GM23338 (cell line): Measurements from ENCODE around the gene LRRC58. TPM values are rescaled to one million over a fixed set of nuclear protein-coding genes. Genes with fewer than 3 reads are reported as not detected.

Source experiments
- ATAC-seq: fragments of 200-7000 bp; cut with Tn5 transposase; 3 replicates; pipeline ENCODE4 v1.9.1; 2020
- DNase-seq: peaks from one replicate; pipeline ENCODE4 v3.0.0-alpha.2; 2015; ENCODE audit warnings: low spot score
- H2AFZ ChIP-seq: fragments of 200-600 bp; sonication (generic); 2 replicates; pipeline ENCODE4 v1.8.0; 2016; ENCODE audit warnings: antibody characterized with exemption, mild to moderate bottlenecking, moderate library complexity
- H3F3A ChIP-seq: fragments of 200-600 bp; sonication (generic); replicated peaks from 2 replicates; pipeline ENCODE4 v1.8.0; 2017; ENCODE audit warnings: antibody characterized with exemption, mixed run types, low read depth
- H3K27ac ChIP-seq: fragments of 200-600 bp; sonication (generic); 2 replicates; pipeline ENCODE4 v1.6.1; 2016; ENCODE audit warnings: low read depth
- H3K27me3 ChIP-seq: fragments of 200-600 bp; sonication (generic); 2 replicates; pipeline ENCODE4 v1.8.0; 2016; ENCODE audit warnings: mild to moderate bottlenecking, mixed run types, moderate library complexity; ENCODE audit not compliant: insufficient read depth
- H3K36me3 ChIP-seq: fragments of 200-600 bp; sonication (generic); 2 replicates; pipeline ENCODE4 v1.8.0; 2016; ENCODE audit warnings: mild to moderate bottlenecking; ENCODE audit not compliant: insufficient read depth
- H3K4me1 ChIP-seq: fragments of 200-600 bp; sonication (generic); 2 replicates; pipeline ENCODE4 v1.8.0; 2016; ENCODE audit warnings: mild to moderate bottlenecking, moderate library complexity; ENCODE audit not compliant: insufficient read depth
- H3K4me2 ChIP-seq: fragments of 200-600 bp; sonication (generic); 2 replicates; pipeline ENCODE4 v1.7.1; 2017; ENCODE audit warnings: mixed run types
- H3K4me3 ChIP-seq: fragments of 200-600 bp; sonication (generic); 2 replicates; pipeline ENCODE4 v1.6.1; 2016; ENCODE audit warnings: mixed run types
- H3K79me2 ChIP-seq: fragments of 200-600 bp; sonication (generic); replicated peaks from 2 replicates; pipeline ENCODE4 v1.8.0; 2017; ENCODE audit warnings: mild to moderate bottlenecking; ENCODE audit not compliant: insufficient read depth
- H3K9me2 ChIP-seq: fragments of 200-600 bp; sonication (generic); 2 replicates; pipeline ENCODE4 v1.8.0; 2017; ENCODE audit not compliant: insufficient read depth
- H4K20me1 ChIP-seq: fragments of 200-600 bp; sonication (generic); replicated peaks from 2 replicates; pipeline ENCODE4 v1.8.0; 2017; ENCODE audit warnings: mild to moderate bottlenecking; ENCODE audit not compliant: insufficient read depth
- H3K27ac Mint-ChIP-seq: 2 replicates; pipeline ENCODE4 v1.8.0; 2020; ENCODE audit warnings: inconsistent platforms, mild to moderate bottlenecking, moderate library complexity, mixed read lengths
- H3K27me3 Mint-ChIP-seq: 3 replicates; pipeline ENCODE4 v1.8.0; 2022; ENCODE audit warnings: low read depth, mild to moderate bottlenecking, moderate library complexity, mixed read lengths, inconsistent platforms; ENCODE audit not compliant: insufficient read depth, poor library complexity
- H3K36me3 Mint-ChIP-seq: 3 replicates; pipeline ENCODE4 v1.8.0; 2021; ENCODE audit warnings: low read depth, mild to moderate bottlenecking, inconsistent platforms, moderate library complexity, mixed read lengths
- H3K4me1 Mint-ChIP-seq: 3 replicates; pipeline ENCODE4 v1.8.0; 2020; ENCODE audit warnings: mild to moderate bottlenecking, inconsistent platforms, mixed read lengths
- H3K4me3 Mint-ChIP-seq: 3 replicates; pipeline ENCODE4 v1.8.0; 2021; ENCODE audit warnings: moderate library complexity, mild to moderate bottlenecking, inconsistent platforms, mixed read lengths
- H3K9me3 Mint-ChIP-seq: 3 replicates; pipeline ENCODE4 v1.8.0; 2020; ENCODE audit warnings: moderate library complexity, mild to moderate bottlenecking, inconsistent platforms, mixed read lengths
- CREB1 ChIP-seq: fragments of 250-450 bp; sonication (Bioruptor Pico); IDR thresholded peaks from 2 replicates; pipeline ENCODE4 v1.5.0; 2020; ENCODE audit warnings: low read depth, mild to moderate bottlenecking, moderate library complexity
- EZH2 ChIP-seq: fragments of 200-600 bp; sonication (generic); IDR thresholded peaks from one replicate; pipeline ENCODE4 v1.8.0; 2017; ENCODE audit warnings: antibody characterized with exemption, mild to moderate bottlenecking, low read depth; ENCODE audit not compliant: unreplicated experiment
- EZH2phosphoT487 ChIP-seq: fragments of 200-600 bp; sonication (generic); IDR thresholded peaks from one replicate; pipeline ENCODE4 v1.8.1; 2018; ENCODE audit warnings: antibody characterized with exemption; ENCODE audit not compliant: unreplicated experiment
- JUNB ChIP-seq: IDR thresholded peaks from one replicate; pipeline ENCODE4 v1.6.1; 2016; ENCODE audit warnings: antibody characterized with exemption; ENCODE audit not compliant: unreplicated experiment
- NANOG ChIP-seq: IDR thresholded peaks from 2 replicates; pipeline ENCODE4 v1.6.1; 2016; ENCODE audit warnings: antibody characterized with exemption, borderline replicate concordance
- POLR2AphosphoS5 ChIP-seq: IDR thresholded peaks from 2 replicates; pipeline ENCODE4 v1.6.1; 2016; ENCODE audit warnings: antibody characterized with exemption, low read depth
- STAT1 ChIP-seq: IDR thresholded peaks from one replicate; pipeline ENCODE4 v1.6.1; 2016; ENCODE audit warnings: antibody characterized with exemption; ENCODE audit not compliant: unreplicated experiment
- ZNF114 ChIP-seq: fragments of 250-450 bp; sonication (Bioruptor Pico); IDR thresholded peaks from 2 replicates; pipeline ENCODE4 v1.5.0; 2020; ENCODE audit warnings: mild to moderate bottlenecking, moderate library complexity
- ZNF331 ChIP-seq: fragments of 250-450 bp; sonication (Bioruptor Pico); IDR thresholded peaks from 2 replicates; pipeline ENCODE4 v1.5.0; 2020; ENCODE audit warnings: low read depth, mild to moderate bottlenecking, moderate library complexity
- polyA plus RNA-seq: library from polyadenylated mRNA; unstranded; fragments of >200 nt; fragmentation: Nextera tagmentation; extraction: Ambion mirVana; gene quantifications from 2 replicates; pipeline ENCODE4 v1.2.1, GENCODE V29; 2016
- total RNA-seq: library from RNA; depleted of rRNA; stranded (reverse); fragments of >200 nt; shearing (Covaris generic); gene quantifications from 2 replicates; pipeline ENCODE4 v1.2.3, GENCODE V29; 2014
- TF ChIP-seq, protein P1 (sequence below): IDR thresholded peaks from one replicate; pipeline ENCODE4 v1.6.1; 2018; ENCODE audit warnings: antibody characterized with exemption; ENCODE audit not compliant: unreplicated experiment
- TF ChIP-seq, protein P2 (sequence below): IDR thresholded peaks from 2 replicates; pipeline ENCODE4 v1.6.1; 2016; ENCODE audit warnings: antibody characterized with exemption
- TF ChIP-seq, protein P3 (sequence below), 2 experiments: fragments of 200-600 bp in 1 of 2; sonication (generic) in 1 of 2; conservative IDR thresholded peaks; 2 replicates each; pipeline versions ENCODE4 v1.5.1 to v1.6.1; 2016 to 2017; ENCODE audit warnings: antibody characterized with exemption in 2 of 2, low read depth in 2 of 2, mild to moderate bottlenecking in 2 of 2, moderate library complexity in 1 of 2

Gene LRRC58
- total and polyA plus RNA-seq, 2 experiments from 2014 or later, result 7.0 to 23.8 TPM

DNA sequence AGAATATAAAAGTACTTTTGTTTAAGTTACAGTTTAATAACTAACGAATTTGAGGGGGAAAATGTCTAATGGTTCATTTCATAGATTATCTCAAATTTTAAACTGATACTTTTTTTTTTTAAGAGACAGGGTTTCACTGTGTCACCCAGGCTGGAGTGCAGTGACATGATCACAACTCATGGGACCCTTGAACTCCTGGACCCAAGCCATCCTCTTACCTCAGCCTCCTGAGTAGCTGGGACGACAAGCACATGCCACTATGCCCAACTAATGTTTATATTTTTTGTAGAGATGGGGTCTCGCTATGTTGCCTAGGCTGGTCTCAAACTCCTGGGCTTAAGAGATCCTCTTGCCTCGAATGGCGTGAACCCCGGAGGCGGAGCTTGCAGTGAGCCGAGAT, 16.5 kb downstream of the LRRC58 start:
- Mint-ChIP-seq H3K27ac (no peak overlapping the region), H3K4me3 (no peak overlapping the region), H3K36me3 (peaks cover 26% of the 10 kb centered on the region; the same call in 2 of the 3 replicates), H3K27me3 (no peaks in the 10 kb centered on the region), H3K4me1 (no peaks in the 10 kb centered on the region), H3K9me3 (no peaks in the 10 kb centered on the region)
- Histone ChIP-seq H3K4me1 (no peaks in the 10 kb centered on the region), H3F3A (no peaks in the 10 kb centered on the region), H3K9me2 (no peaks in the 10 kb centered on the region), H3K4me3 (no peak overlapping the region), H3K27ac (no peak overlapping the region), H3K79me2 (0 out of 2 replicates have a peak, but pooled peaks cover 6% of the 10 kb centered on the region), H4K20me1 (no peaks in the 10 kb centered on the region), H2AFZ (no peak overlapping the region), H3K4me2 (no peak overlapping the region), H3K27me3 (no peaks in the 10 kb centered on the region), H3K36me3 (peaks cover 3% of the 10 kb centered on the region; the same call in 1 of the 2 replicates)
- DNase-seq (no peak), ATAC-seq (no peak)
- TF ChIP-seq STAT1 (no peak), POLR2AphosphoS5 (no peak), ZNF331 (CRISPR knock-in tag) (no peak), JUNB (no peak), ZNF114 (CRISPR knock-in tag) (no peak), CREB1 (CRISPR knock-in tag) (no peak), EZH2 (no peak), NANOG (no peak)
- TF ChIP-seq, protein P1, sequence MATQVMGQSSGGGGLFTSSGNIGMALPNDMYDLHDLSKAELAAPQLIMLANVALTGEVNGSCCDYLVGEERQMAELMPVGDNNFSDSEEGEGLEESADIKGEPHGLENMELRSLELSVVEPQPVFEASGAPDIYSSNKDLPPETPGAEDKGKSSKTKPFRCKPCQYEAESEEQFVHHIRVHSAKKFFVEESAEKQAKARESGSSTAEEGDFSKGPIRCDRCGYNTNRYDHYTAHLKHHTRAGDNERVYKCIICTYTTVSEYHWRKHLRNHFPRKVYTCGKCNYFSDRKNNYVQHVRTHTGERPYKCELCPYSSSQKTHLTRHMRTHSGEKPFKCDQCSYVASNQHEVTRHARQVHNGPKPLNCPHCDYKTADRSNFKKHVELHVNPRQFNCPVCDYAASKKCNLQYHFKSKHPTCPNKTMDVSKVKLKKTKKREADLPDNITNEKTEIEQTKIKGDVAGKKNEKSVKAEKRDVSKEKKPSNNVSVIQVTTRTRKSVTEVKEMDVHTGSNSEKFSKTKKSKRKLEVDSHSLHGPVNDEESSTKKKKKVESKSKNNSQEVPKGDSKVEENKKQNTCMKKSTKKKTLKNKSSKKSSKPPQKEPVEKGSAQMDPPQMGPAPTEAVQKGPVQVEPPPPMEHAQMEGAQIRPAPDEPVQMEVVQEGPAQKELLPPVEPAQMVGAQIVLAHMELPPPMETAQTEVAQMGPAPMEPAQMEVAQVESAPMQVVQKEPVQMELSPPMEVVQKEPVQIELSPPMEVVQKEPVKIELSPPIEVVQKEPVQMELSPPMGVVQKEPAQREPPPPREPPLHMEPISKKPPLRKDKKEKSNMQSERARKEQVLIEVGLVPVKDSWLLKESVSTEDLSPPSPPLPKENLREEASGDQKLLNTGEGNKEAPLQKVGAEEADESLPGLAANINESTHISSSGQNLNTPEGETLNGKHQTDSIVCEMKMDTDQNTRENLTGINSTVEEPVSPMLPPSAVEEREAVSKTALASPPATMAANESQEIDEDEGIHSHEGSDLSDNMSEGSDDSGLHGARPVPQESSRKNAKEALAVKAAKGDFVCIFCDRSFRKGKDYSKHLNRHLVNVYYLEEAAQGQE, result no peak
- TF ChIP-seq, protein P2, sequence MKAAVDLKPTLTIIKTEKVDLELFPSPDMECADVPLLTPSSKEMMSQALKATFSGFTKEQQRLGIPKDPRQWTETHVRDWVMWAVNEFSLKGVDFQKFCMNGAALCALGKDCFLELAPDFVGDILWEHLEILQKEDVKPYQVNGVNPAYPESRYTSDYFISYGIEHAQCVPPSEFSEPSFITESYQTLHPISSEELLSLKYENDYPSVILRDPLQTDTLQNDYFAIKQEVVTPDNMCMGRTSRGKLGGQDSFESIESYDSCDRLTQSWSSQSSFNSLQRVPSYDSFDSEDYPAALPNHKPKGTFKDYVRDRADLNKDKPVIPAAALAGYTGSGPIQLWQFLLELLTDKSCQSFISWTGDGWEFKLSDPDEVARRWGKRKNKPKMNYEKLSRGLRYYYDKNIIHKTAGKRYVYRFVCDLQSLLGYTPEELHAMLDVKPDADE, result no peak

DNA sequence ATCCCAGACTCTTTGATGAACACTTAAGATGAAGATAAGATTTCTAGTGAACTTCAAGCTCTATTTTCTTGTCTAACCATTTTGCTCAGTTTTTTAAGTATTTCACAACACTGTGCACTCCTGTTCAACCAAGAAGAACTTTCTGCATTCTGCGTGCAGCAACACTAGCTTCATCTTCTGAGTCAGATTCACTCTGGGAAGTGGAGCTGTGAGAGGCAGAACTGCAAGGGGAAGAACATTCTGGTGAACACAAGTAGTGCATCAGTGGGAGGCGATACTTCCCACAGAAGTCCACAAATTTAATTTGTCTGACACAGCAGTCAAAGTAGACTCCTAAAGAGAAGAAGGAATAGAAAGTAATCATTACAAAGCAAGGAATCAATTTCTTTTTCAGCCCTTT, 18.1 kb downstream of the LRRC58 start:
- H3K4me3 Mint-ChIP-seq, result no peak overlapping the region
- Histone ChIP-seq H3K9me2 (no peaks in the 10 kb centered on the region), H3K4me2 (no peak overlapping the region), H4K20me1 (no peaks in the 10 kb centered on the region), H2AFZ (no peak overlapping the region), H3K79me2 (0 out of 2 replicates have a peak, but pooled peaks cover 2% of the 10 kb centered on the region), H3F3A (no peaks in the 10 kb centered on the region), H3K36me3 (peaks cover 3% of the 10 kb centered on the region; the same call in 1 of the 2 replicates), H3K27me3 (no peaks in the 10 kb centered on the region), H3K4me3 (no peak overlapping the region), H3K4me1 (no peaks in the 10 kb centered on the region), H3K27ac (no peak overlapping the region)
- no peak overlapping the region for H3K27ac Mint-ChIP-seq
- H3K9me3 Mint-ChIP-seq, result no peaks in the 10 kb centered on the region
- no peak for DNase-seq
- H3K4me1 Mint-ChIP-seq, result no peaks in the 10 kb centered on the region
- ATAC-seq, result no peak
- no peaks in the 10 kb centered on the region for H3K27me3 Mint-ChIP-seq
- peaks cover 28% of the 10 kb centered on the region; the same call in 2 of the 3 replicates for H3K36me3 Mint-ChIP-seq
- TF ChIP-seq, protein P1, result no peak
- TF ChIP-seq CREB1 (CRISPR knock-in tag), result no peak
- TF ChIP-seq STAT1, result no peak
- TF ChIP-seq, protein P2, result no peak
- no peak for TF ChIP-seq NANOG
- no peak for TF ChIP-seq EZH2phosphoT487
- no peak for TF ChIP-seq EZH2
- TF ChIP-seq, protein P3, sequence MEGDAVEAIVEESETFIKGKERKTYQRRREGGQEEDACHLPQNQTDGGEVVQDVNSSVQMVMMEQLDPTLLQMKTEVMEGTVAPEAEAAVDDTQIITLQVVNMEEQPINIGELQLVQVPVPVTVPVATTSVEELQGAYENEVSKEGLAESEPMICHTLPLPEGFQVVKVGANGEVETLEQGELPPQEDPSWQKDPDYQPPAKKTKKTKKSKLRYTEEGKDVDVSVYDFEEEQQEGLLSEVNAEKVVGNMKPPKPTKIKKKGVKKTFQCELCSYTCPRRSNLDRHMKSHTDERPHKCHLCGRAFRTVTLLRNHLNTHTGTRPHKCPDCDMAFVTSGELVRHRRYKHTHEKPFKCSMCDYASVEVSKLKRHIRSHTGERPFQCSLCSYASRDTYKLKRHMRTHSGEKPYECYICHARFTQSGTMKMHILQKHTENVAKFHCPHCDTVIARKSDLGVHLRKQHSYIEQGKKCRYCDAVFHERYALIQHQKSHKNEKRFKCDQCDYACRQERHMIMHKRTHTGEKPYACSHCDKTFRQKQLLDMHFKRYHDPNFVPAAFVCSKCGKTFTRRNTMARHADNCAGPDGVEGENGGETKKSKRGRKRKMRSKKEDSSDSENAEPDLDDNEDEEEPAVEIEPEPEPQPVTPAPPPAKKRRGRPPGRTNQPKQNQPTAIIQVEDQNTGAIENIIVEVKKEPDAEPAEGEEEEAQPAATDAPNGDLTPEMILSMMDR (conservative IDR thresholded peaks at IDR 0.05; ENCODE audit: low read depth in 2 of 2), result no peak
- TF ChIP-seq JUNB, result no peak
- TF ChIP-seq POLR2AphosphoS5, result no peak
